ENCODE results near the gene SIN3A. TPM values are rescaled to one million over a fixed set of nuclear protein-coding genes. Genes with fewer than 3 reads are reported as not detected.

Gene SIN3A
- total and polyA plus RNA-seq, 9 of the 15 experiments (the other 6 are each of a cell fraction or from before 2014, with no cell fraction given): 11.1 to 70.3 (median 25.3) TPM

- Histone ChIP-seq H4K20me1 (replicated peaks; ENCODE audit: control insufficient read depth, insufficient read depth, low read length) (no peaks in the 10 kb centered on the region), H3K9me3 (replicated peaks; ENCODE audit: control insufficient read depth, insufficient read depth, low read depth, low read length) (no peaks in the 10 kb centered on the region), H3K4me2 (ENCODE audit: insufficient read depth, low read length) (no peak overlapping the region), H3K36me3 (ENCODE audit: control insufficient read depth, insufficient read depth, low read length) (peaks cover 99% of the 10 kb centered on the region), H3K4me3 (no peak overlapping the region), H3K9me1 (ENCODE audit: control insufficient read depth, insufficient read depth, low read length) (no peaks in the 10 kb centered on the region), H3K27ac (ENCODE audit: extremely low read depth, low read depth, low read length) (no peak overlapping the region), H3K9ac (ENCODE audit: insufficient read depth in 1 of 2, low read depth in 2 of 2, low read length in 2 of 2) (no peak overlapping the region), H3K79me2 (ENCODE audit: control insufficient read depth, insufficient read depth, low read length) (no peaks in the 10 kb centered on the region), H3K27me3 (ENCODE audit: control insufficient read depth in 2 of 2, insufficient read depth in 2 of 2, low read length in 2 of 2) (no peaks in the 10 kb centered on the region), H3K4me1 (replicated peaks in 1 of 2; ENCODE audit: control insufficient read depth in 2 of 2, insufficient read depth in 2 of 2, low read length in 2 of 2) (no peaks in the 10 kb centered on the region), H2AFZ (ENCODE audit: low read depth, low read length) (no peak overlapping the region)
- ChIA-PET CTCF (ENCODE audit: low intra/inter-chr PET ratio) (no interaction called here), POLR2A (interaction anchor here (0.6 to 2.4 kb wide), 4 partner anchors 9 to 52 kb away, joined by 3 to 6 read pairs (median 4); partner anchors contain the start of gene MAN2C1)
- FAIRE-seq (no peak), ATAC-seq (no peak), DNase-seq (ENCODE audit: extremely low read depth in 1 of 4, low spot score in 3 of 4) (no peak)
- intact Hi-C loops (cut with micrococcal nuclease): no loop called here
- no peak for TF ChIP-seq SMARCA5 (IDR thresholded peaks at IDR 0.05)
- TF ChIP-seq KLF10 (CRISPR knock-in tag; IDR thresholded peaks at IDR 0.05): no peak
- no peak for TF ChIP-seq CHCHD3 (CRISPR knock-in tag; IDR thresholded peaks at IDR 0.05)
- TF ChIP-seq ESRRB (CRISPR knock-in tag; IDR thresholded peaks at IDR 0.05; ENCODE audit: borderline replicate concordance): no peak
- no peak for TF ChIP-seq MEF2D (tag; conservative IDR thresholded peaks at IDR 0.05; ENCODE audit: low read depth)
- TF ChIP-seq CREBBP (IDR thresholded peaks at IDR 0.05; ENCODE audit: low read depth, low read length): no peak
- no peak for TF ChIP-seq MBD1 (CRISPR knock-in tag; IDR thresholded peaks at IDR 0.05)
- no peak for TF ChIP-seq ZFP1 (CRISPR knock-in tag; IDR thresholded peaks at IDR 0.05)
- TF ChIP-seq NEUROD1 (IDR thresholded peaks at IDR 0.05; ENCODE audit: borderline replicate concordance, low read depth, low read length, partially characterized antibody): no peak
- TF ChIP-seq ZNF696 (CRISPR knock-in tag; conservative IDR thresholded peaks at IDR 0.05): no peak
- no peak for TF ChIP-seq ZNF354B (CRISPR knock-in tag; IDR thresholded peaks at IDR 0.05)
- TF ChIP-seq ZNF184 (CRISPR knock-in tag; IDR thresholded peaks at IDR 0.05): no peak
- TF ChIP-seq SNIP1 (IDR thresholded peaks at IDR 0.05; ENCODE audit: low read depth): no peak
- TF ChIP-seq NFATC3 (IDR thresholded peaks at IDR 0.05): no peak
- TF ChIP-seq CBX2 (IDR thresholded peaks at IDR 0.05; ENCODE audit: insufficient read depth, low read length, poor library complexity, severe bottlenecking): no peak
- TF ChIP-seq HNRNPLL (IDR thresholded peaks at IDR 0.05; ENCODE audit: low read depth, low read length, poor library complexity, severe bottlenecking): no peak
- no peak for TF ChIP-seq MCM5 (IDR thresholded peaks at IDR 0.05; ENCODE audit: low read depth)
- TF ChIP-seq MIER1 (IDR thresholded peaks at IDR 0.05; ENCODE audit: low read depth): no peak
- no peak for TF ChIP-seq PRPF4 (IDR thresholded peaks at IDR 0.05; ENCODE audit: insufficient read depth, low read depth, low read length, poor library complexity, severe bottlenecking)
- no peak for TF ChIP-seq HNRNPUL1 (IDR thresholded peaks at IDR 0.05; ENCODE audit: low read length)
- 91% methylated on average over 1 of the region's 1 CpG for WGBS (ENCODE audit: insufficient coverage, low coverage, missing lambda C conversion rate)
- in situ Hi-C loops (cut with MboI): no loop called here
- BruUV-seq (replicated peaks): no TSS peak
Measured at GRCh38 chr15:75389791-75390382, 61.6 kb downstream of the SIN3A start.

All from K562 (cell line).